ENCODE measurements around the gene BICD1. TPM values are rescaled to one million over a fixed set of nuclear protein-coding genes. Genes with fewer than 3 reads are reported as not detected.

The BICD1 gene
- total RNA-seq = 1 to 10 TPM in 3 of 4 donors, under 1 TPM in 1; 0.70 to 7.8 (median 2.8) TPM

GRCh38 chr12:32106517-32107358 lies at the start of gene BICD1:
TSS of gene BICD1 (plus strand) at chr12:32106847. CDS start at chr12:32107332, 485 bp downstream.
- Histone ChIP-seq H3K27me3 (no peaks in the 10 kb centered on the region), H3K4me3 (peak within 1 kb of the TSS; percentile 55 to 91 (median 67)), H3K4me1 (peaks cover 0 to 26% (median 16%) of the 10 kb centered on the region in 3 donors), H3K27ac (peak within 1 kb of the TSS; percentile 74 to 92 (median 86)), H3K36me3 (no peaks in the 10 kb centered on the region), H3K9me3 (no peaks in the 10 kb centered on the region)
- peak; percentile 16 for DNase-seq
- intact Hi-C loops (cut with DNase I) = no loop called here
- TF ChIP-seq POLR2A (IDR thresholded peaks at IDR 0.05) = peak in 2 of 4 donors; percentile 71 to 81
- TF ChIP-seq CTCF (IDR thresholded peaks at IDR 0.05) = peak in 5 of 6 experiments; percentile 18 to 43 (median 23)
- 1 to 2% methylated on average over 17 to 25 of the region's 96 CpGs for WGBS, 2 donors

- TF ChIP-seq POLR2A (IDR thresholded peaks at IDR 0.05) (no peak), CTCF (IDR thresholded peaks at IDR 0.05) (no peak)
- Histone ChIP-seq H3K4me3 (no peak overlapping the region), H3K27ac (no peak overlapping the region), H3K4me1 (peaks cover 0 to 4% (median 0%) of the 10 kb centered on the region in 3 donors), H3K27me3 (no peaks in the 10 kb centered on the region), H3K36me3 (no peaks in the 10 kb centered on the region), H3K9me3 (no peaks in the 10 kb centered on the region)
- no peak for DNase-seq
- intact Hi-C loops (cut with DNase I) = loop anchor here (10.0 kb wide), 1 partner anchor 244 kb away; no protein-coding TSS in a partner anchor
- 100% methylated on average over 3 of the region's 3 CpGs for WGBS, 2 donors
Measured at GRCh38 chr12:32061033-32061432, 45.6 kb upstream of the BICD1 start.

GRCh38 chr12:32062881-32063280 lies 43.8 kb upstream of the BICD1 start:
- Histone ChIP-seq H3K36me3 (no peaks in the 10 kb centered on the region), H3K27ac (no peak overlapping the region), H3K9me3 (no peaks in the 10 kb centered on the region), H3K4me1 (peaks cover 0 to 4% (median 0%) of the 10 kb centered on the region in 3 donors), H3K27me3 (no peaks in the 10 kb centered on the region), H3K4me3 (no peak overlapping the region)
- intact Hi-C loops (cut with DNase I) = loop anchor here (10.0 kb wide), 1 partner anchor 242 kb away; no protein-coding TSS in a partner anchor
- no peak for DNase-seq
- TF ChIP-seq POLR2A (IDR thresholded peaks at IDR 0.05) (no peak), CTCF (IDR thresholded peaks at IDR 0.05) (no peak)
- WGBS, 2 donors = 28 to 53% methylated on average over 2 of the region's 2 CpGs

- Histone ChIP-seq H3K4me1 (peaks cover 0 to 4% (median 0%) of the 10 kb centered on the region in 3 donors), H3K4me3 (no peak overlapping the region), H3K9me3 (no peaks in the 10 kb centered on the region), H3K27ac (no peak overlapping the region), H3K27me3 (no peaks in the 10 kb centered on the region), H3K36me3 (no peaks in the 10 kb centered on the region)
- intact Hi-C loops (cut with DNase I) = loop anchor here (10.0 kb wide), 1 partner anchor 241 kb away; no protein-coding TSS in a partner anchor
- TF ChIP-seq POLR2A (IDR thresholded peaks at IDR 0.05) = no peak
- TF ChIP-seq CTCF (IDR thresholded peaks at IDR 0.05) = no peak
- no peak for DNase-seq
- WGBS, 2 donors = 94 to 96% methylated on average over 4 of the region's 4 CpGs
Measured at GRCh38 chr12:32063796-32064195, 42.9 kb upstream of the BICD1 start.

GRCh38 chr12:32066206-32066605 lies 40.4 kb upstream of the BICD1 start:
- Histone ChIP-seq H3K36me3 (no peaks in the 10 kb centered on the region), H3K4me3 (no peak overlapping the region), H3K9me3 (no peaks in the 10 kb centered on the region), H3K27ac (no peak overlapping the region), H3K27me3 (no peaks in the 10 kb centered on the region), H3K4me1 (no peaks in the 10 kb centered on the region)
- 86 to 88% methylated on average over 2 of the region's 2 CpGs for WGBS, 2 donors
- no peak for TF ChIP-seq POLR2A (IDR thresholded peaks at IDR 0.05)
- no peak for TF ChIP-seq CTCF (IDR thresholded peaks at IDR 0.05)
- intact Hi-C loops (cut with DNase I) = loop anchor here (10.0 kb wide), 1 partner anchor 239 kb away; no protein-coding TSS in a partner anchor
- no peak for DNase-seq

All from esophagus squamous epithelium (tissue), 5 donors.